Upper lobe of left lung (tissue), 6 donors: ENCODE measurements around the gene CERS3. TPM values are rescaled to one million over a fixed set of nuclear protein-coding genes. Genes with fewer than 3 reads are reported as not detected.

Source experiments
- ATAC-seq, 2 donors: fragments of 200-7000 bp; cut with Tn5 transposase; one replicate each; pipeline ENCODE4 v1.9.1; 2022; ENCODE audit warnings: mild to moderate bottlenecking in 2 of 2, moderate library complexity in 2 of 2; ENCODE audit not compliant: low FRiP score in 2 of 2
- DNase-seq, 2 donors: peaks; one replicate each; pipeline ENCODE4 v3.0.0-alpha.2; 2019 to 2020
- H3K27ac ChIP-seq, 4 donors: fragments of 200-600 bp; sonication (generic); one replicate each; pipeline ENCODE4 v1.5.1; 2016 to 2019
- H3K27me3 ChIP-seq, 4 donors: fragments of 200-600 bp; sonication (generic); one replicate each; pipeline ENCODE4 v1.5.1; 2017 to 2019
- H3K36me3 ChIP-seq, 4 donors: fragments of 200-600 bp; sonication (generic); one replicate each; pipeline ENCODE4 v1.5.1; 2016 to 2019
- H3K4me1 ChIP-seq, 4 donors: fragments of 200-600 bp; sonication (generic); one replicate each; pipeline ENCODE4 v1.5.1; 2018 to 2019
- H3K4me3 ChIP-seq, 4 donors: fragments of 200-600 bp; sonication (generic); one replicate each; pipeline ENCODE4 v1.5.1; 2017 to 2019; ENCODE audit warnings: mild to moderate bottlenecking in 2 of 4, moderate library complexity in 1 of 4
- H3K9me3 ChIP-seq, 4 donors: fragments of 200-600 bp; sonication (generic); one replicate each; pipeline ENCODE4 v1.5.1; 2018 to 2019
- CTCF ChIP-seq, 6 experiments: fragments of 450-650 bp in 4 of 6; fragments of 200-600 bp in 2 of 6; sonication (generic) in 2 of 6; IDR thresholded peaks; one replicate each; pipeline ENCODE4 v1.5.1; 2016 to 2019; ENCODE audit warnings: antibody characterized with exemption in 6 of 6
- EP300 ChIP-seq, 4 donors: sonication (generic); formaldehyde crosslinking; IDR thresholded peaks; one replicate each; pipeline ENCODE4 v1.5.1; 2017; ENCODE audit warnings: antibody characterized with exemption in 4 of 4, control low read depth in 2 of 4
- POLR2A ChIP-seq, 4 donors: fragments of 450-650 bp; IDR thresholded peaks; one replicate each; pipeline ENCODE4 v1.5.1; 2016 to 2017; ENCODE audit warnings: antibody characterized with exemption in 4 of 4, mild to moderate bottlenecking in 2 of 4
- POLR2AphosphoS5 ChIP-seq, 2 donors: sonication (generic); formaldehyde crosslinking; IDR thresholded peaks; one replicate each; pipeline ENCODE4 v1.5.1; 2017; ENCODE audit warnings: antibody characterized with exemption in 2 of 2
- WGBS, 2 donors: methylation state at CpG; one replicate each; pipeline ENCODE4 v1.1.5; 2017 to 2018; 5-methylcytosine and 5-hydroxymethylcytosine counted together
- total RNA-seq, 6 donors: library from RNA; depleted of rRNA in 4 of 6; stranded (reverse); fragments of >200 nt in 4 of 6; gene quantifications; one replicate each; pipeline versions ENCODE4 v1.1.0 to v1.2.1, GENCODE V29; 2016 to 2021
- donor health status: DM: no; HTN: no; CAD: no; lungs with moderate emphysema.
- donor health status: DM: no; HTN: yes; CAD: no; lungs with severe emphysema.

CERS3 gene
- total RNA-seq, 6 donors from 2014 or later = 0.33 TPM; not detected in 5

- DNase-seq (no peak), ATAC-seq (no peak)
- Histone ChIP-seq H3K9me3 (peaks cover 0 to 3% (median 0%) of the 10 kb centered on the region in 4 donors), H3K27me3 (no peaks in the 10 kb centered on the region), H3K36me3 (no peaks in the 10 kb centered on the region), H3K4me1 (no peaks in the 10 kb centered on the region), H3K27ac (no peak overlapping the region), H3K4me3 (no peak overlapping the region)
- whole genome bisulfite sequencing, 2 donors = 80 to 83% methylated on average over 9 of the region's 9 CpGs
- TF ChIP-seq EP300 (IDR thresholded peaks at IDR 0.05) (no peak), CTCF (IDR thresholded peaks at IDR 0.05) (no peak), POLR2A (IDR thresholded peaks at IDR 0.05) (no peak), POLR2AphosphoS5 (IDR thresholded peaks at IDR 0.05) (no peak)
These were observed 44.3 kb downstream of the CERS3 start for GRCh38 chr15:100484443-100484842.

GRCh38 chr15:100483370-100483769, 45.4 kb downstream of the CERS3 start:
- H3K9me3 ChIP-seq = peaks cover 0 to 10% (median 7%) of the 10 kb centered on the region in 4 donors
- 96 to 100% methylated on average over 2 of the region's 2 CpGs for WGBS, 2 donors

GRCh38 chr15:100476805-100477204, 51.9 kb downstream of the CERS3 start:
- no peak for TF ChIP-seq CTCF (IDR thresholded peaks at IDR 0.05)
- no peak for TF ChIP-seq POLR2A (IDR thresholded peaks at IDR 0.05)
- no peak for TF ChIP-seq POLR2AphosphoS5 (IDR thresholded peaks at IDR 0.05)
- TF ChIP-seq EP300 (IDR thresholded peaks at IDR 0.05) = no peak
- ATAC-seq = no peak
- Histone ChIP-seq H3K9me3 (peaks cover 6 to 18% (median 10%) of the 10 kb centered on the region in 4 donors), H3K27ac (no peak overlapping the region), H3K4me1 (no peaks in the 10 kb centered on the region), H3K4me3 (no peak overlapping the region), H3K36me3 (no peaks in the 10 kb centered on the region), H3K27me3 (no peaks in the 10 kb centered on the region)
- DNase-seq = no peak
- 86 to 94% methylated on average over 4 of the region's 4 CpGs for WGBS, 2 donors

More at GRCh38 chr15:100483370-100483769, 45.4 kb downstream of the CERS3 start:
- H3K36me3 ChIP-seq = no peaks in the 10 kb centered on the region
- H3K27me3 ChIP-seq = no peaks in the 10 kb centered on the region
- ATAC-seq (no peak), DNase-seq (no peak)
- no peaks in the 10 kb centered on the region for H3K4me1 ChIP-seq
- no peak overlapping the region for H3K4me3 ChIP-seq
- H3K27ac ChIP-seq = no peak overlapping the region
- TF ChIP-seq POLR2A (IDR thresholded peaks at IDR 0.05) = no peak
- TF ChIP-seq EP300 (IDR thresholded peaks at IDR 0.05) = no peak

GRCh38 chr15:100472736-100473135, 56.0 kb downstream of the CERS3 start:
- Histone ChIP-seq H3K9me3 (peaks cover 0 to 4% (median under 1%) of the 10 kb centered on the region in 4 donors), H3K36me3 (no peaks in the 10 kb centered on the region), H3K4me3 (no peak overlapping the region), H3K27ac (no peak overlapping the region), H3K4me1 (no peaks in the 10 kb centered on the region), H3K27me3 (no peaks in the 10 kb centered on the region)
- 75 to 76% methylated on average over 5 of the region's 5 CpGs for WGBS, 2 donors
- no peak for ATAC-seq
- DNase-seq = no peak
- TF ChIP-seq POLR2A (IDR thresholded peaks at IDR 0.05) = no peak
- TF ChIP-seq CTCF (IDR thresholded peaks at IDR 0.05) = no peak
- no peak for TF ChIP-seq EP300 (IDR thresholded peaks at IDR 0.05)
- TF ChIP-seq POLR2AphosphoS5 (IDR thresholded peaks at IDR 0.05) = no peak

- DNase-seq (no peak), ATAC-seq (no peak)
- H3K27ac ChIP-seq = no peak overlapping the region
- H3K4me3 ChIP-seq = no peak overlapping the region
- TF ChIP-seq POLR2AphosphoS5 (IDR thresholded peaks at IDR 0.05) (no peak), POLR2A (IDR thresholded peaks at IDR 0.05) (no peak), CTCF (IDR thresholded peaks at IDR 0.05) (no peak), EP300 (IDR thresholded peaks at IDR 0.05) (no peak)
- H3K36me3 ChIP-seq = no peaks in the 10 kb centered on the region
- H3K9me3 ChIP-seq = no peaks in the 10 kb centered on the region
- H3K27me3 ChIP-seq = no peaks in the 10 kb centered on the region
- 71 to 85% methylated on average over 3 of the region's 3 CpGs for WGBS, 2 donors
- H3K4me1 ChIP-seq = no peaks in the 10 kb centered on the region
These were observed 56.8 kb downstream of the CERS3 start for GRCh38 chr15:100471933-100472332.
